ENCODE data around the gene MOB1B.
"Not testable (repeated sequence)": the region's sequence is repeated elsewhere in the genome, so short reads cannot be mapped to it uniquely, and the experiment has no call there.

Gene MOB1B

GRCh38 chr4:70958681-70959080, 56.5 kb downstream of the MOB1B start:
- no peak for DNase-seq

GRCh38 chr4:70969076-70969475, 66.9 kb downstream of the MOB1B start:
- DNase-seq, result no peak

GRCh38 chr4:70976252-70976651, 74.1 kb downstream of the MOB1B start:
- DNase-seq, result no peak

- DNase-seq, result no peak
Measured at GRCh38 chr4:70979445-70980008, 77.4 kb downstream of the MOB1B start.

- DNase-seq, result no peak
Measured at GRCh38 chr4:70980196-70980595, 78.0 kb downstream of the MOB1B start.

- DNase-seq, result no peak
Measured at GRCh38 chr4:70984106-70984505, 81.9 kb downstream of the MOB1B start.

- no peak for DNase-seq
Measured at GRCh38 chr4:70984589-70984988, 82.4 kb downstream of the MOB1B start.

- no peak for DNase-seq
Measured at GRCh38 chr4:70991596-70991995, 89.4 kb downstream of the MOB1B start.

GRCh38 chr4:70992391-70992881, 90.3 kb downstream of the MOB1B start:
- DNase-seq, result no peak

GRCh38 chr4:70993181-70994068, 91.3 kb downstream of the MOB1B start, which contains the start of gene DCK:
TSS of gene DCK (plus strand) at chr4:70993649. CDS start at chr4:70993836, 187 bp downstream.
- peak; percentile 80 for DNase-seq

- DNase-seq, result no peak
Measured at GRCh38 chr4:70994069-70994366, 91.8 kb downstream of the MOB1B start.

- DNase-seq, result peak; percentile 40
Measured at GRCh38 chr4:70994387-70995099, 92.4 kb downstream of the MOB1B start.

- DNase-seq, result no peak
Measured at GRCh38 chr4:70996018-70996360, 93.8 kb downstream of the MOB1B start.

- no peak for DNase-seq
Measured at GRCh38 chr4:70997036-70997435, 94.9 kb downstream of the MOB1B start.

GRCh38 chr4:70997546-70997945, 95.4 kb downstream of the MOB1B start:
- DNase-seq, result no peak

- DNase-seq, result not testable (repeated sequence)
Measured at GRCh38 chr4:70999639-71000038, 97.5 kb downstream of the MOB1B start.

- DNase-seq, result not testable (repeated sequence)
Measured at GRCh38 chr4:71001363-71001762, 99.2 kb downstream of the MOB1B start.

GRCh38 chr4:71004281-71004851, 102.2 kb downstream of the MOB1B start:
- peak; percentile 63 for DNase-seq

GRCh38 chr4:71005025-71005424, 102.9 kb downstream of the MOB1B start:
- DNase-seq, result not testable (repeated sequence)

GRCh38 chr4:71006203-71006907, 104.2 kb downstream of the MOB1B start:
- DNase-seq, result peak; percentile 52

- no peak for DNase-seq
Measured at GRCh38 chr4:71008196-71008595, 106.0 kb downstream of the MOB1B start.

GRCh38 chr4:71009086-71009485, 106.9 kb downstream of the MOB1B start:
- DNase-seq, result no peak
